ENCODE data around the gene TBC1D30.

DNA sequence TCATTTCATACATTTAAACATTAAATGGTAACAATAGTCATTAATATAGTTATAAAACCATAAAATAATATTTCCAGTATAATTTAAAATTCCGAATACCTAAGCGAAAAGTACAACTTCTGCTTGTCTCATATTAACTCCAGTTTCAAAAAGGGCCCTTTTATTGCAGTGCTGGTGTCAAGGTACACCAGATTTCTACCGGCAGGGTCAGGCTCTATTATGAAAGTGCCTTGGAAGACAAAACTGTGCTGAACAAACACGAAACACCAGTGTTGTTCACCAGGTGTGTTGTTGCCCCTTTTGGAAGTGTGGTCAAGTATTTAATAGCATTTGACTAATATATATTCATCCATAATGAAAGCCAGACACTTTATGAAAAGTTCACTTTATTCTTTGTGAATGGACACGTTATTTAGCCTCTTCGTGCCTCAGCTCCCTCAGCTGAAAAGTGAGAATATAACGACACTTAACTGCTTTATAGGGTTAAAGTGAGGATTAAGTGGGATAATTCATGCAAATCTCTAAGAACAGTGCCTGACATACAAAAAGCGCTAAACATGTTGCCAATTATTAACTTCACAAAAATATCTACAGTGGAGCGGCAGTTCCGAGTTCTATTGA lies 45.0 kb upstream of the TBC1D30 start:
- TF ChIP-seq CTCF (IDR thresholded peaks at IDR 0.05): no peak
- TF ChIP-seq POLR2A (IDR thresholded peaks at IDR 0.05): no peak
